ENCODE measurements around the gene DENND4C. TPM values are rescaled to one million over a fixed set of nuclear protein-coding genes. Genes with fewer than 3 reads are reported as not detected.

Gene DENND4C
- total RNA-seq, 1 donor from 2014 or later = 41.5 TPM

DNA sequence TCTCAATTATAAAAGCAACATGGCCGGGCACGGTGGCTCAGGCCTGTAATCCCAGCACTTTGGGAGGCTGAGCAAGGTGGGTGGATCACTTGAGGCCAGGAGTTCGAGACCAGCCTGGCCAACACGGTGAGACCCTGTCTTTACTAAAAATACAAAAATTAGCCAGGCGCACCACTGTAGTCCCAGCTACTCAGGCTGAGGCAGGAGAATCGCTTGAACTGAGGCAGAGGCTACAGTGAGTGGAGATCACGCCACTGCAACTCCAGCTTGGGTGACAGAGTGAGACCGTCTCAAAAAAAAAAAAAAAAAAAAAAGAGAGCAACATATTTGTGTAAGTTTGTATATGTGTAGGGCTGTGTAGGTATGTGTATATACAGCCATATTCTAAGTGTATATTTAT is 142.1 kb downstream of the DENND4C start:
- Histone ChIP-seq H3K9me3 (no peaks in the 10 kb centered on the region), H3K4me1 (peaks cover 0 to 2% of the 10 kb centered on the region in 2 donors), H3K4me3 (no peak overlapping the region), H3K27me3 (no peaks in the 10 kb centered on the region), H3K36me3 (peaks cover 44 to 74% of the 10 kb centered on the region in 2 donors), H3K27ac (no peak overlapping the region)
- DNase-seq (ENCODE audit: low spot score in 2 of 2) = no peak
- intact Hi-C loops (cut with DNase I) = no loop called here
- TF ChIP-seq, protein P1, sequence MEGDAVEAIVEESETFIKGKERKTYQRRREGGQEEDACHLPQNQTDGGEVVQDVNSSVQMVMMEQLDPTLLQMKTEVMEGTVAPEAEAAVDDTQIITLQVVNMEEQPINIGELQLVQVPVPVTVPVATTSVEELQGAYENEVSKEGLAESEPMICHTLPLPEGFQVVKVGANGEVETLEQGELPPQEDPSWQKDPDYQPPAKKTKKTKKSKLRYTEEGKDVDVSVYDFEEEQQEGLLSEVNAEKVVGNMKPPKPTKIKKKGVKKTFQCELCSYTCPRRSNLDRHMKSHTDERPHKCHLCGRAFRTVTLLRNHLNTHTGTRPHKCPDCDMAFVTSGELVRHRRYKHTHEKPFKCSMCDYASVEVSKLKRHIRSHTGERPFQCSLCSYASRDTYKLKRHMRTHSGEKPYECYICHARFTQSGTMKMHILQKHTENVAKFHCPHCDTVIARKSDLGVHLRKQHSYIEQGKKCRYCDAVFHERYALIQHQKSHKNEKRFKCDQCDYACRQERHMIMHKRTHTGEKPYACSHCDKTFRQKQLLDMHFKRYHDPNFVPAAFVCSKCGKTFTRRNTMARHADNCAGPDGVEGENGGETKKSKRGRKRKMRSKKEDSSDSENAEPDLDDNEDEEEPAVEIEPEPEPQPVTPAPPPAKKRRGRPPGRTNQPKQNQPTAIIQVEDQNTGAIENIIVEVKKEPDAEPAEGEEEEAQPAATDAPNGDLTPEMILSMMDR (IDR thresholded peaks at IDR 0.05) = no peak

DNA sequence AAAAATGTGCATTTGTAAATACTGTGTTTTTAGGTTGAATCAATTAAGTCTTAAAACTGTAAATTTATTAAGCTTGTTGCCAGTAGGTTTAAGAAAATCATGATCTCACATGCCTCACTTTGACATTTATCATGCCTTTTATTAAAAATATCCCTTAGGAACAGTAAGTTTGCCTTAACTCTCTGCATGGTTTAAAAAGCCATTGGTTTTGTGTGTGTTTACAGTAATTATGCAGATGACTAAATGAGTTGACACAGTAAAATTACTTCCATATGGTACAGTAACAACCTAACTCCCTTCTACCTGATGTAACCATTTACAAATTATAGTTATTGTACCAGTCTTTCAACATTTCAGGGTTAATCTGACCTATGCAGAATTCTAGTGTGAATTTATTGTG is 143.0 kb downstream of the DENND4C start:
- H3K9me3 ChIP-seq = no peaks in the 10 kb centered on the region
- no peak overlapping the region for H3K27ac ChIP-seq
- TF ChIP-seq, protein P1 (IDR thresholded peaks at IDR 0.05) = no peak
- H3K4me3 ChIP-seq = no peak overlapping the region
- intact Hi-C loops (cut with DNase I) = no loop called here
- H3K27me3 ChIP-seq = no peaks in the 10 kb centered on the region
- DNase-seq (ENCODE audit: low spot score in 2 of 2) = no peak
- peaks cover 0 to 12% of the 10 kb centered on the region in 2 donors for H3K4me1 ChIP-seq
- peaks cover 51 to 74% of the 10 kb centered on the region in 2 donors for H3K36me3 ChIP-seq

DNA sequence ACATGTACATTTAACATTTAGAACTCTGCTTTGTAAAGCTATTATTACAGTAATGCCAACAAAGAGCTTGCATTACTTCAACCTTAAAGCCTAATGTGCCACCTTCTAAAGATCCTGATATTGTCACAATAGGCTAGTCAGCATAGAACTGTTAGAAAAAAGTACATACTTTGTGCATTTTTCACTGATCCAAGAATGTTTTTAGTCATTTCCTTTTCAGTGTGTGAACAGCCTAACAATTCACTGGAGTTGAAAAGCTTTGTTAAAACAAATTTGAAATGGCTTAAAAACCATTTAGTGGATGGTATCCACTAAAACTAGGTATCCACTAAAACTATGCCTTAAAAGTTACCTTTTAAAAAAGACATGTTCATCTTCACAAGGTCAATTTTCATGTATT is 145.0 kb downstream of the DENND4C start:
- TF ChIP-seq, protein P1 (IDR thresholded peaks at IDR 0.05) = no peak
- Histone ChIP-seq H3K27me3 (no peaks in the 10 kb centered on the region), H3K36me3 (peaks cover 33 to 66% of the 10 kb centered on the region in 2 donors), H3K9me3 (no peaks in the 10 kb centered on the region), H3K4me1 (peaks cover 0 to 20% of the 10 kb centered on the region in 2 donors), H3K27ac (no peak overlapping the region), H3K4me3 (no peak overlapping the region)
- DNase-seq (ENCODE audit: low spot score in 2 of 2) = no peak
- intact Hi-C loops (cut with DNase I) = no loop called here

DNA sequence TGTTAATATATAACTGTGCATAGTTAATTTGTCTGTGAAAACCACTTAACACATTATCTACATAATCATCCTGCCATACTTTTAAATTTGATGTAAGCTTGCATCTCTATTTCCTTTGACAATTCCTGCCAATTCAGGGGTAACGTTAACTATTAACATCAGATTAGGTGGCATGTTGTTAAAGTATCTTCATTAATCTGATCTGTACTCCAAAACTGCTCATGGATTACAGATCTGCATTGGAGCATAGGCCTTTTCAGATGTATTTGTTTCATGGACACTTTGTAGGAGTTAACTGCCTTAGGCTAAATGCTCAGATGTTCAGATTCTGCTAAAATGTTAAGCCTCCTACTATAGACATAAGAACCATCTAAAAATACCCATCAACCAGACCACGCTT is 146.4 kb downstream of the DENND4C start:
- Histone ChIP-seq H3K27ac (no peak overlapping the region), H3K9me3 (no peaks in the 10 kb centered on the region), H3K4me3 (no peak overlapping the region), H3K4me1 (peaks cover 0 to 24% of the 10 kb centered on the region in 2 donors), H3K36me3 (peaks cover 33 to 59% of the 10 kb centered on the region in 2 donors), H3K27me3 (no peaks in the 10 kb centered on the region)
- TF ChIP-seq, protein P1 (IDR thresholded peaks at IDR 0.05) = no peak
- intact Hi-C loops (cut with DNase I) = no loop called here
- no peak for DNase-seq (ENCODE audit: low spot score in 2 of 2)

DNA sequence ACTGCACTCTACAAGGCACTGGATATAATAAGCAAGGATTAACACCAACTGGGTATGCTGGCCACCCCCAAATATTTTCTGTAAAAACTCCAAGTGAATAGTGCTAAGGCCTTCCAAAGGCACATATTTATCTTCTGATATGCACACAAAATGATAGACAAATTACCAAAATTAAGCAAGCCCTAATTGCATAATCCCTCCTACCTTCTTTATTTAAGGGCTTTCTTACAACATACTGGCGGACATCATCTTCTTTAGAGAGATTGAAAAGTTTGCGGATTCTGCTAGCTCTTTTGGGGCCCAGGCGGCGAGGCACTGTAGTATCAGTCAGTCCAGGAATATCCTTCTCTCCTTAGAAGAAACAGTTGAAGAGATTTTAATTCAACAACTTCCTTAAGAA is 147.7 kb downstream of the DENND4C start:
- no peaks in the 10 kb centered on the region for H3K9me3 ChIP-seq
- intact Hi-C loops (cut with DNase I) = no loop called here
- no peaks in the 10 kb centered on the region for H3K27me3 ChIP-seq
- H3K4me1 ChIP-seq = peaks cover 0 to 24% of the 10 kb centered on the region in 2 donors
- peaks cover 33 to 52% of the 10 kb centered on the region in 2 donors for H3K36me3 ChIP-seq
- TF ChIP-seq, protein P1 (IDR thresholded peaks at IDR 0.05) = no peak
- peak overlapping the region in 1 of 2 donors; percentile 69 for H3K4me3 ChIP-seq
- DNase-seq (ENCODE audit: low spot score in 2 of 2) = no peak
- peak overlapping the region in 1 of 2 donors; percentile 9 for H3K27ac ChIP-seq

DNA sequence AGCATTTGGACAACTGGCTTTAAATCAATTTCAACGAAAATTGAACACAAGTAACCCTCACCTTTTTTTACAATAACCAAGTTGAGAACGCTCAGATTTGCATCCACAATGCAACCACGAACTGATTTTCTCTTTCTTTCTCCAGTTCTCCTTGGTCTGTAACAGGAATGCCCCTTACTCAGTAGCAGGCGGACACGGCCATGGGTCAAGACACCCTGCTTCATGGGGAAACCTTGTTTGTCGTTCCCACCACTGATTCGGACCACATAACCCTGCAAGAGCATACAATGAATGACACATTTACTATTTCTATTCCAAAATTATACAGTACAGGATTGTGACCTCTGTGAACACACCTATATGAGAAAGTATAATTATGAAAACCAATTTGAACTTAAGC is 148.2 kb downstream of the DENND4C start:
- H3K4me1 ChIP-seq = peaks cover 0 to 24% of the 10 kb centered on the region in 2 donors
- peak overlapping the region; percentile 69 to 73 for H3K4me3 ChIP-seq
- H3K36me3 ChIP-seq = peaks cover 33 to 49% of the 10 kb centered on the region in 2 donors
- H3K9me3 ChIP-seq = no peaks in the 10 kb centered on the region
- TF ChIP-seq, protein P1 (IDR thresholded peaks at IDR 0.05) = no peak
- no peaks in the 10 kb centered on the region for H3K27me3 ChIP-seq
- peak overlapping the region in 1 of 2 donors; percentile 91 for H3K27ac ChIP-seq
- DNase-seq (ENCODE audit: low spot score in 2 of 2) = no peak
- intact Hi-C loops (cut with DNase I) = no loop called here

Data from ascending aorta (tissue), 2 donors.